Measurements from ENCODE around the gene FAM3B.

The FAM3B gene

GRCh38 chr21:41318218-41318617 lies 1.6 kb downstream of the FAM3B start:
- no peak for DNase-seq (ENCODE audit: low read depth)

GRCh38 chr21:41319273-41319672 lies 2.7 kb downstream of the FAM3B start:
- no peak for DNase-seq (ENCODE audit: low read depth)

GRCh38 chr21:41321211-41321907 lies 4.8 kb downstream of the FAM3B start:
- DNase-seq (ENCODE audit: low read depth), result no peak

- DNase-seq (ENCODE audit: low read depth), result no peak
Measured at GRCh38 chr21:41321908-41322495, 5.4 kb downstream of the FAM3B start.

GRCh38 chr21:41322496-41323382 lies 6.1 kb downstream of the FAM3B start:
- DNase-seq (ENCODE audit: low read depth), result no peak

GRCh38 chr21:41325138-41325912 lies 8.7 kb downstream of the FAM3B start:
- no peak for DNase-seq (ENCODE audit: low read depth)

GRCh38 chr21:41326414-41327080 lies 9.9 kb downstream of the FAM3B start:
- no peak for DNase-seq (ENCODE audit: low read depth)

GRCh38 chr21:41327753-41328152 lies 11.2 kb downstream of the FAM3B start:
- no peak for DNase-seq (ENCODE audit: low read depth)

- DNase-seq (ENCODE audit: low read depth), result no peak
Measured at GRCh38 chr21:41328660-41329607, 12.3 kb downstream of the FAM3B start.

- DNase-seq (ENCODE audit: low read depth), result no peak
Measured at GRCh38 chr21:41333752-41334151, 17.2 kb downstream of the FAM3B start.

- DNase-seq (ENCODE audit: low read depth), result no peak
Measured at GRCh38 chr21:41337515-41337914, 20.9 kb downstream of the FAM3B start.

GRCh38 chr21:41338455-41338854 lies 21.9 kb downstream of the FAM3B start:
- DNase-seq (ENCODE audit: low read depth), result no peak

- DNase-seq (ENCODE audit: low read depth), result no peak
Measured at GRCh38 chr21:41342035-41342434, 25.4 kb downstream of the FAM3B start.

GRCh38 chr21:41344146-41344545 lies 27.5 kb downstream of the FAM3B start:
- DNase-seq (ENCODE audit: low read depth), result no peak

- DNase-seq (ENCODE audit: low read depth), result no peak
Measured at GRCh38 chr21:41345356-41345755, 28.8 kb downstream of the FAM3B start.

GRCh38 chr21:41345934-41346685 lies 29.5 kb downstream of the FAM3B start:
- DNase-seq (ENCODE audit: low read depth), result no peak

- DNase-seq (ENCODE audit: low read depth), result no peak
Measured at GRCh38 chr21:41346758-41347157, 30.2 kb downstream of the FAM3B start.

GRCh38 chr21:41348434-41348833 lies 31.8 kb downstream of the FAM3B start:
- no peak for DNase-seq (ENCODE audit: low read depth)

GRCh38 chr21:41349126-41349525 lies 32.5 kb downstream of the FAM3B start:
- DNase-seq (ENCODE audit: low read depth), result no peak
